NCI-H146 (cell line): ENCODE results near the gene STARD9.

Experiments used
- DNase-seq: peaks from one replicate; lab custom pipeline; 2025; lab: John Stamatoyannopoulos, UW

STARD9 gene

DNA sequence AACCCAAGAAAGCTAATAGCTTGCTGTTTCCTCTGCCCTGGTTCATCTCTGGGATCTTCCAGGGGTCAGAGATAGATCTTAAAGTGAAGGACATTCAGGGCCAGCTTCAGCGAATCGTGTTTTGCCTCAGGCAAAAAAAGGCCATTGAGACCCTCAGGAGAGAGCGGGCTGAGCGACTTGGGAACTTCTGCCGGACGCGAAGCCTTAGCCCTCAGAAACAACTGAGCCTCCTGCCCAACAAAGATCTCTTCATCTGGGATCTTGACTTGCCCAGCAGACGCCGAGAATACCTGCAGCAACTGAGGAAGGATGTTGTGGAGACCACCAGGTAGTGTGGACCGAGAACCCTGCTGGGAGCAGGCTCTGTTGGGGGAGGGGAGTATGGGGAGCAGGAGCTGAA is 119.0 kb downstream of the STARD9 start:
- no peak for DNase-seq

DNA sequence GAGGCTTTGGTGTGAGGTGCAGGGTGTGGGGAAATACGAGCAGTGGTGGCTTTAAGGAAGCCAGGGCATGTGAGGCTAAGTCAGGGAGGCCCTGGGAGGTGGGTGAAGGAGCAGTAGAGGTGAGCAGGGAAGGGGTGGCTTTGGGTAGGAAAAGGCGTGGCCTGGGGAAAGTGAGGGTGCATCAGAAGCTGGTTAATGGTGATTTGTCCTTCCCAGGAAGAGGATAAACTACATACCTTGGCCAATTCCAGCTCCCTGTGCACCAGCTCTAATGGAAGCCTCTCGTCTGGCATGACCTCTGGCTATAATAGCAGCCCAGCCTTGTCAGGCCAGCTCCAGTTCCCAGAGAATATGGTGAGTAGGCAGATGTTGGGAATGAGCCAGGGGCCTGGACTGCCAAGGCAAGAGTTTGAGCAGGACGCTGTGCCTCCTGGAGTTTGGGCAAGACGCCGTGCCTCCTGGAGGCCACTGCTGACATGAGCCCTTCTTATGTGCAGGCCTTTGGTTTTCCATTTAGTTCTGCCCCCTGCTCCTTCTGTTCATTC is 120.2 kb downstream of the STARD9 start:
- DNase-seq = no peak

DNA sequence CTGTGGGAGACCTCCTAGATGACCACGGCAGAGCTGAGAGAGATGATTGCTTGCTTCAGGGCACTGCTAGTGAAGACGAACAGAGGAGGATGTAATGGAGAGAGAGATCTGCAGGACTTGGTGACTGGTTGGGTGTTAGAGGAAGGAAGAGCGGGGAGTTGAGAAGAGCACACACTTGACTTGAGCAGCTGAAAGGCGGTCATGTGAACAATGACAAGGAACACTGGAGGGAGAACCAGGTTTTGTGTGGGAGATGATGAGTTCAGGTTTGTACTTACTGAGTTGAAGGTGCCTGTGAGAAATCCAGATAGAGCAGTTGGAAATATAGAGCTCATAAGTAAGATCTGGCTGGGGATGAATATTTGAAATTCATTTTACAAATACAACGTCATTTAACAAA is 121.2 kb downstream of the STARD9 start:
- DNase-seq = no peak

DNA sequence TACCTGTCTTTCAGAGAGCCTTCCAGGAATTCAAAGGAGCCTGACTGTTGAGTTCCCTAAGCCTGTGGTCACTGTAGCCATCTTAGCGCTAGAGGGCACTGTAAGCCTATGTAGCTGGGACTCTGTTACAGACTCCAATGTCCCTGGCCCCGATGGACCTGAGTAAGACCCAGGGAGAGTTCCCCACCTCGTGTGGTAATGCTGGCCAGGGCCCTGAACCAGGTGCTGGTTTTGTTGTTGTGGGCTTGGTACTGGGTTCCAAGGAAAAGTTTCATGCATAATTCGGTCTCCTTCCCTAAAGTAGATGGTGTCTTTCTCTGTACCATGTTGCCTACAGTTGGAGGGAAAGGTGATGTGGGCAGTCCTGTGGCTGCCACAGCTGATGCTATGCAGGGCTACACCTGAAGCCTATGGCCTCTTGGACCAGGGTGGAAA is 129.1 kb downstream of the STARD9 start:
- peak; percentile 39 for DNase-seq

DNA sequence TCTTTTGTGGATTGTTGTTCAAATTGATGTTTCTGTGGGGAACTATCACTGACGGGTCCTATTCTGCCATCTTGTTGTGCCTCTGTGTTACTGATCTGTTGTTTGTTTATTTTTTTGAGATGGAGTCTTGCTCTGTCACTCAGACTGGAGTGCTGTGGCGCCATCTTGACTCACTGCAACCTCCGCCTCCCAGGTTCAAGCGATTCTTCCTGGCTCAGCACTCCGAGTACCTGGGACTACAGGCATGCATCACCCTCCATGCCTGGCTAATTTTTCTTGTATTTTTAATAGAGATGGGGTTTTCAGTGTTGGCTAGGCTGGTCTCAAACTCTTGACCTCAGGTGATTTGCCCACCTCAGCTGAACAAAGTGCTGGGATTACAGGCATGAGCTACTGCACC is 129.9 kb downstream of the STARD9 start:
- no peak for DNase-seq

DNA sequence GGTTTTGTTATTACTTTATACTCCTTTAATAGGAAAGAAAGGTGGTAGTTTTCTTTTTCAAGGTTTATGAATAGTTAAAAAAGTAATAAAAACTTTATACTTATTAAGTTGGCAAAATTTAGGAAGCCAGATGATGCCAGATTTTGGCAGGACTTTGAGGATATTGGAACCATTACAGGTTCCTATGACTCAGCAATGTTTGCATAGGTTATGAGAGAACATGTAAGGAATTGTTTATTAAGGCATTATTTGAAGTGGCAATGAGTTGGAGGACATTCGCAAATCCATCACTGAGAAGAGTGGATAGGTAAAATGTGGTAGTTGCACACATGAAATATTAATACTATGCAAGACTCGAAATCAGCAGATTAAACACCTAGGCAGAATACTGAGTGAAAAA is 131.7 kb downstream of the STARD9 start:
- no peak for DNase-seq

DNA sequence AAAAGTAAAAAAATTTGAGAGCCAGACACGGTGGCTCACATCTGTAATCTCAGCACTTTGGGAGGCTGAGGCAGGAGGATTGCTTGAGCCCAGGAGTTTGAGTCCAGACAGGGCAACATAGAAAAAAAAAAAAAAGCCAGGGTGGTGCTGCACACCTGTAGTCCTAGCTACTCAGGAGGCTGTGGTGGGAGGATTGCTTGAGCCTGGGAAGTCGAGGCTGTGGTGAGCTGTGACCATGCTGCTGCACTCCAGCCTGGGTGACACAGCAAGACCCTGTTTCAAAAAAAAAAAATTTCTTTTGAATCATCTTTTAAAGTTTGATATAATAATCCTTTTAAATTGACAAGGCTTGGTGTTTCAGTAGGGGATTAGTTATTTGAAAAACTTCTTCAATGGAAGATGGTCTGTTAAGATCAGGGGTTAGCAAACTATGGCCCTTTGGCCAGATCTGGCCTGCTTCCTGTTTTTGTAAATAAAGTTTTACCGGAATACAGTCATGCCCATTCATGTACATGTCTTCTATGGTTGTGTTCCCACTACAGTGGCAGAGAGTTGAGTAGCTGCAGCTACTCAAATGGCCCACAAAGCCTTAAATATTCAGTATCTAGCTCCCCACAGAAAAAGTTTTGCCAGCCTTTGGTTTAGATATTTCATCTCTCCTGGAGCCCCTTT is 132.6 kb downstream of the STARD9 start:
- no peak for DNase-seq

DNA sequence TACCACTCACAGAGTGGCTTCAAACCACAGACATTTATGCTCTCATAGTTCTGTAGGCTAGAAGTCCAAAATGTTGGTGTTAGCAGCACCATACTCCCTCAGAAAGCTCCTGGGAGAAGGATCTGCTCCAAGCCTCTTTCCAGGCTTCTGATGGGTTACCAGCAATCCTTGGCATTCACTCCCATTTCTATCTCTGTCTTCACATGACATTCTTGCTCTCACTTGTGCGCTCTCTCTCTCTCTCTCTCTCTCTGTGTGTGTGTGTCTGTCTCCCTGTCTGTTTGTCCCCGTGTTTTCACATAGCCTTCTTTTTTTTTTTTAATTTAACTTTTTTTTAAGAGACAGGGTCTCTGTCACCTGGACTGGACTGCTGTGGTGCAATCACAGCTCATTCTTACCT is 135.3 kb downstream of the STARD9 start:
- DNase-seq = no peak

DNA sequence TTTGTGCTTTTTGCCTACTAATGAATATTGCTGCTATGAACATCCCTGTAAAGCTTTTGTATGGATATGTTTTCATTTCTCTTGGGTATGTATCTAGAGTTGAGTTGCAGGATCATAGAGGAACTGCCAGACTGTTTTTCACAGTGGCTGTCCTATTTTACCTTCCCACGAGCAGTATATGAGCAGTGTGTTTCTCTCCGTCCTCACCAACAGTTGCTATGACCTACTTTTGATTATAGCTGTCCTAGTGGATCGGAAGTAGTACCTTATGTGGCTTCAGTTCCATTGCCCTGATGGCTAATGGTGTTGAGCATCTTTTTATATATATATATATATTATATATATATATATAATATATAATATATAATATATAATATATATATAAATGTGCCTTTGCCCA is 136.3 kb downstream of the STARD9 start:
- no peak for DNase-seq

DNA sequence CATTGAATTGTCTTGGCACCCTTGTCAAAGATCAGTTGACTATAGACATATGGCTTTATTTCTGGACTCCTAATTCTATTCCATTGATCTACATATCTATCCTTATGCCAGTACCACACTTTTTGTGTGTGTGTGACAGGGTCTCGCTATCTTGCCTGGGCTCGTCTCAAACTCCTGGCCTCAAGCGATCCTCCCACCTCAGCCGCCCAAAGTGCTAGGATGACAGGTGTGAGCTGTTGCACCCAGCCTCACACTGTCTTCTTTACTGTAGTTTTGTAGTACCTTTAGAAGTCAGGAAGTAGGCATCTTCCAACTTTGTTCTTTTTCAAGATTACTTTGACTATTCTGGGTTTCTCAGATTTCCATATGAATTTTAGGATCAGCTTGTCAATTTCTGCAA is 137.2 kb downstream of the STARD9 start:
- DNase-seq = no peak

DNA sequence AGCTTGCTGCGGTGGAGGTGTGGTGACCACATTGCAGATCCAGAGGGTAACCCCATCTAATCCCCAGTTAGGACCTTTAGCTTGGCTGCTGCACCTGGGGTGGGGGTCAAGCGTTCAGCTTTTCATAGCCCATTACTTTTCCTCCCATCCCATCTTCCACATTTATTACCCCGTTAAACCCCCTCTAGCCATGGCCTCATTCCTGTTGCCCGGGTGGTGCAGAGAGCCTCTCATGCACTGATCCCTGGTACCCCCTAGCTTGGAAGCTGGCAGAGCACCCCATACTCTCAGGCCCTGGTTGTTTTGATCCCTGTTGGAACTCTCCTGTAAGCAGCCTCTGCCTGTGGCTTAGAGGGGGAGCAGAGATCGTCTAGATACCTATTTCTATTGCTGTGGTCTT is 140.7 kb downstream of the STARD9 start:
- DNase-seq = no peak

DNA sequence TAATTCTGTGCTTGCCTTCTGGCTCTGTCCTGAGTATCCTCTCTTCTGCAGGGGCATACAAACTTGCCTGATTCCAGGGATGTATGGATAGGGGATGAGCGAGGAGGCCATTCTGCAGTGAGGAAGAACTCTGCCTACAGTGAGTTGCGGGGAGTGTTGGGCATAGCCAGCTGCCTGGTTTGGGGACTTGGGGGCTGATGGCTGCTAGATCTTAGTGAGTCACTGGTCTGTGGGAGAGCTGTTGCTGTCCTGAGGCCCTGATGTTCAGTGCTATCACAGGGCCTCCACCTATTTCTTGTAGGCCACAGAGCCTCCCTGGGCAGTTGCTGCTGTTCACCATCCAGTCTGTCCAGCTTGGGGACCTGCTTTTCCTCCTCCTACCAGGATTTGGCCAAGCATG is 141.2 kb downstream of the STARD9 start:
- DNase-seq = no peak

DNA sequence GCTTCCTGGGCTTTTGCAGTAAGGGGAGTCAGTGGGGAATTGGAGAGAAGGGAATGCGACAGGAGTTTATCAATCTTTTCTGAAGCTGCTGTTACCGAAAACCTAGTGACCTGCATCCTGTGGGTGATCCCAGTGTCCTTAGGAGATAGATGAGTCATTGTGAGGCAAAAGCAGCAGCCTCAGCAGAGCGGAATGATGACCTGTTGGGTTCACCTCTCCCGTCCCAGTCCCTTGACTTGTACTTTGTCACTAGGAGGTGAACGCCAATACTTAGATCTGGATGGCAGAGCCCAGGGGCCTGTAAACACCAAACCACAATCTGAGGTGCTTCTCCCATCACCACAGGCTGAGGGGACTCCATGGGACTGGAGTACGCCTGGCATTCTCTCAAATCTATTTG is 143.6 kb downstream of the STARD9 start:
- DNase-seq = no peak

DNA sequence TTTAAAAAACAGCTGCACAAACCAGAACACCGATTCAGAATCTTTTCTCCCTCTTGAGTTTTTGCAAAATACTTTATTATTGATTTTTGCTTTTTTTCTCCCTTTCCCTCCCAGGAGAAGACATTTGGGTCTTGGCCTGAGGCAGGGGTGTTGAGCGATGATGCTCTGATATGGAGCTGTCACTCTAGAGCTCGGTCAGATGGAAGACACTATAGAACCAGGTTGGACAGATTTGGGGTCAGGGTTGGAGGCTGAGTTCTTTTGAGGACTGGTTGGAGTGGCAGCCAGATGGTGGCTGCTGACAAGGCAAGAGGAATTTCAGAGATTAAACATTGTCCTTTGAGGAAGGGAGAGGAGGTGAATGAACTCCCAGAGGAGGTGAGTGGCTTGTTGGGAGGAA is 144.7 kb downstream of the STARD9 start:
- DNase-seq = no peak

DNA sequence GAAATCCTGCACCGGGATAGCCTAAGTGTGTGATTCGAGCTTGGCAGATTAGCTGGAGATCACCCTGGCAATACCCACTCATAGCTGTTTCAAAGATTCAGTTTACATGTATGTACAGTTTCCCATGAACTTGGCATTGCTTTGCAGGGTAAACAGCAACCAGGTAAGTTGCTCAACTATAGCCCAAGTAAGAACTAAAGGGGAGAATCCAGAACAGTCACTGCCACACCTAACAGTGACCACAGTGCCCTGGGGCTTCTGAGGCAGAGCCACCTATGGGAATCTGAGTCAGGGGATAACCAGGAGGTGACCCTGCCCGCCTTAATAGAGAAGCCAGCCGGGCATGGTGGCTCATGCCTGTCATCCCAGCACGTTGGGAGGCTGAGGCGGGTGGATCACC is 145.6 kb downstream of the STARD9 start:
- no peak for DNase-seq

DNA sequence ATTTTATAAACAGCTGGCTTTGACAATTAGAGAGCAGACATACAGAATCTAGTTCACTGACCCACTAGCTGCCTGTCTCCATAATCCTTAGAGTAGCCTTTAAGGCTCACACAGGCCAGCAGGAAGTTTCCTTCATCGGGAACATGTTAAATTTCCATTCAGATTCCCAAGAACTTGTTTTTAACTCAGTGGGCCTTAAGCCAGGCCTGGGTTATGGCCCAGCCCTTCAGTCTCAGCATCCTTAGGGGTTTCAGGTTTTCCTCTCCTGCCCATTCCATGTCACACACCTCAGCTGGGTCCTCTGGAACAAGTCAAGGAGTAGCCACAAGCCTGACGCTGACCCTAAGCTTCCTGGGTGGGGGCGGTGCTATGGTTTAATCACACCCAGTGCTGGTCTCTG is 146.5 kb downstream of the STARD9 start:
- DNase-seq = no peak

DNA sequence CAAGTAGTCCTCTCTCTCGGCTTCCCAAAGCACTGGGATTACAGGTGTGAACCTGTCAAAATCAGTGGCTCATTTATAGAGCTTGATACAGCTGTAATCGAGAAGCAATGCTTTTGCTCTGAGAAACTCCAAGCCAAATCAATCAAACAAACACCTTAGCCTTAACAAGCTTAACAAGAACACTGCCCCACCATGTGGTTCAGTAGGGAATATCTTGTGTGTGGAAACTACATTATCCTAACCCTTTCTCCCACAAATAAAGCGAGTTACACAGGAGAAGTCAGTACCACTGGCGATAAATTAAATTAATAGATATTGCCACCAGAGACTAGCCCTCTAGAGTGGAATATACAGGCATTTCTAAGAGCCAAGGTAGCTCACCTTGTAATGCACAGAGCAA is 147.7 kb downstream of the STARD9 start:
- DNase-seq = no peak

DNA sequence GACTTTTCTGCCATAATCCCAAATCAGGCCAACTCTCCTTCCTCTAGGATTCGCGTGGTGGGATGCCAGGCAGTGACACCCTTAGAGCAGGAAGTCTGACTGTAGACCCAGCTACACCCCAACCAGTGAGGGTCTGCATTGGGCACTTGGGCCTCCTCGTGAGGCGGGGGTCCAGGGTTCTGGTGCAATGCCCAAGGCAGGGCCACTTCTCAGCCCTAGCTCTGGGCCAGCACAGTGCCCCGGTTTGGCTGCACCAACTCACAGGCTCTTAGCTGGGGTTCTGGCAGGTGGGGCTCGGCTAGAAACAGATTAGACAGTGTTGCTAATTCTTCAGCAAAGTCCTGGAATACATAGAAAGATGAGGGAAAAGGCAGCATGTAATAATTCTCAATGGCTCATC is 148.9 kb downstream of the STARD9 start:
- no peak for DNase-seq

DNA sequence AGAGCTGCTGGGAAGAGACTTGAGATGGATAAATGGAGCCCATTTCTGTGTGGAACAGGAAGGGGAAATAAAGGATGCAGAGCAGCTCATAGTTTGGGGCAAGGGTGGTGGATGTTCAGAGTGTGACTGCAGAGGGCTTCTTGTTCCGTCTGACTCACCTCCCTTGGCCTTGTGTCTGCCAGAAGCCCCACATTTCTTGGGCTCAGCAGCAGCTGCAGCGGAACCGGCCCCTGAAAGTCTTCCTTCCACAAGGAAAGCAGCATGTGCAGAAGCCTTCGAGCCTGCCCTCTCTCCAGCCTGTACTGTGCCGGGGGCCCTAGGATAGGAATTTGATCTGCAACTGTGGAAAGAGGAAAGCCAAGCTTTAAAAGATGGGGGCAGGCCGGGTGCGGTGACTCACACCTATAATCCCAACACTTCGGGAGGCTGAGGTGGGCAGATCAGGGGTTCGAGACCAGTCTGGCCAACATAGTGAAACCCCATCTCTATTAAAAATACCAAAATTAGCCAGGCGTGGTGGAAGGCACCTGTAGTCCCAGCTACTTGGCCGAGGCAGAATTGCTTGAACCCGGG is 150.0 kb downstream of the STARD9 start:
- DNase-seq = no peak

DNA sequence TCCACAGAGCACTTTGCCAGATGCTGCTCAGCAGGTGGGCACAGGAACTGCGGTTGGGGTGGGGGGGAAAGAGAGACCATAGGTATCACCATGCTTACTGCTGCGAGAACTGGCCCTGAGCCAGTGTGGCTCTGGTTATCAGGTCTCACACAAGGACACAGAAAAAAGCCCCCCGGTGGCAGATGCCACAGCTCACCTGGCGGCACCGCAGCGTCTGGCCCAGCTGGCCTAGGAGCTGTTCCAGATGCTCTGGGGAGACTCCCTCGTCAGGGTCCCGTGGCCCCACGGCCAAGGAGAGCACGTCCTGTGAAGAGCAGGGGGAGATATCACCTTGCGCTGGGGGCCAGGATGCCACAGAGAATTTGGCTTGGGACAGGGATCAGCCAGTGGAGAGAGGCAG is 150.7 kb downstream of the STARD9 start:
- DNase-seq = peak; percentile 79

DNA sequence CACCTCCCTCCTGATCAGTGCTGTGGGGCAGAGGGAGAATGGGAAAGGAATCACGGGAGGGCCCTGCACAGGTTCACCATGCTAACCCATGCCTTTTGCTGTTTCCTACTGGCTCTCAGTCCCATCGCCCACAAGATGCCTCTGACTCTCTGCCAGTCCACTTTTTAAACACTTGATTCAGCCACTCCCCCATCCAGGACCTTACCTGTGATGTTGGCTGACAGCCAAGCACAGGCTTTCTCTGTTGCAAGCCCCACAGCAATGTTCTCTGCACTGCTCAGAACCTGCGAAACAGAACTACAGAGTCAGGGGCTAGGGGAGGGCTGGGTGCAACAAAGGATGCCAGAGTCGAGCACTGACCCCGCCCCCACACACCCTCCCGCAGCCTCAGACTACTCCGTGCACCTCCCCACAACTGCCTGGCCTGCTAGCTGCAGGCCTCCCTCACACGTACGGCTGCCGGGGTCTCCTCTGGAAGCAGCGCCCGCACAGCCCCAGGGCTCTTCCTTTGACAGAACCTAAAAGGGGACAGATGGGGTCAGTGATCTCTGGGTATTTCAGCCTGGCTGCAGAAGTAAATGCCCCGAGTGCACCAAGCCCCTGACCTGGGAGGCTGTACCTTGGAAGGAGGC is 152.5 kb downstream of the STARD9 start:
- no peak for DNase-seq

DNA sequence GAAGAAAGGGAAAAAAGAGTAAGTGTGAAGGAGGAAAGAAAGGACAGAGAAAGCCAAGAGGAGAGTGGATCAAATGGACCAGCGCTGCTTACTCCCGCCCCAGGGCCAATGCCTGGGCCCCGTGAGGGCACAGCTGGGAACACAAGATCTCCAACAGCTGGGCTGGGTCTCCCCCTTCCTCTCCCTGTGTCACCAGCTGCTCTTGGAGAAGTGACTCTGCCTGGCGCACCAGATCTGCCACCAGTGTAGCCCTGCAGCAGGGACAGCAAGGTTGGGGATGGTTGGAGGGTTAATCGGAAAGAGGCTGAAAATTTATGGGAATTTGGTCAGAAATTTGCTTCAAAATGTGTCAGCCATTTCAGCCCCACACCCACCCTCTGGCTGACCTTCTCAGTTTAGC is 153.2 kb downstream of the STARD9 start:
- no peak for DNase-seq

DNA sequence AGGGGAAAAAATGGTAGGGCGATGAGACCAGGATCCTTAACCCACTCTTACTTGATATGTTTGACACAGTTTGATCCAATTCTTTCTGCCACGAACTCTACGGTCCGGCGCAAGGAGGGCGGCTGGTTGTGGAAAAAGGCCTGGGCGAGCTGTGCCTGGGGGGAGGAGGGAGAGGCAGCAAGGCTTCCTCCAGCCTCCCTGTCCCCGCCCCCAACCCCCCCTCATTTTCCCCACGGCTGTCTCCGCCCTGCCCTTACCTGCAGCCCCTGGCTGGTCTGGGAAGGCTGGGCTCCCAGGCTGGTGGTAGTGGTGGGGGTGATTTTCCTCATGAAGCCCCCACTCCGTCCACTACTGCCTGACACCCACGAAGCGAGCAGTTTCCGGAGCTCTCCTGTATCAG is 153.6 kb downstream of the STARD9 start:
- DNase-seq = no peak

DNA sequence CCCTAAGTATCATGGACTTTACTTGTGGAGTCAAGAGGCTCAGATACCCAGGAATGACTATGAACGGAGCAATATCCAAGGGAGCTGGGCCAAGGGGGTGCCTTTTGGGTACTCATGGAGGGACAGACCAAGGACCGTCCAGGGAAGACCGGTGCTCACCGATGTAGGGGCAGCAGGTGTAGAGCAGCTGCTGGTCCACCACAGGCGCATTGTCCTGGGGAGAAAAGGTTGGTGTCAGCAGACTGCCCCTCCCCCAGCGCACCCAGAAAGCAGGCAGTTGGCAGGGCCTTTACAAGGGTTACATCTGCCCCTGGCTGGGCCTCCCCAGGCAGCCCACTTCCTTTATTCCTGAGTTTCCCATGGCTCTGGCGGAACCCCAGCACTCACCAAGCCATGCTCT is 154.0 kb downstream of the STARD9 start:
- no peak for DNase-seq
